Measurements from ENCODE around the gene RASSF4. TPM values are rescaled to one million over a fixed set of nuclear protein-coding genes. Genes with fewer than 3 reads are reported as not detected.
A peak's percentile ranks its signal among the peaks of the same experiment; 100 is the strongest.

Gene RASSF4, protein sequence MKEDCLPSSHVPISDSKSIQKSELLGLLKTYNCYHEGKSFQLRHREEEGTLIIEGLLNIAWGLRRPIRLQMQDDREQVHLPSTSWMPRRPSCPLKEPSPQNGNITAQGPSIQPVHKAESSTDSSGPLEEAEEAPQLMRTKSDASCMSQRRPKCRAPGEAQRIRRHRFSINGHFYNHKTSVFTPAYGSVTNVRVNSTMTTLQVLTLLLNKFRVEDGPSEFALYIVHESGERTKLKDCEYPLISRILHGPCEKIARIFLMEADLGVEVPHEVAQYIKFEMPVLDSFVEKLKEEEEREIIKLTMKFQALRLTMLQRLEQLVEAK
- 1 to 10 TPM; 3.0 to 3.1 TPM for total RNA-seq

DNA sequence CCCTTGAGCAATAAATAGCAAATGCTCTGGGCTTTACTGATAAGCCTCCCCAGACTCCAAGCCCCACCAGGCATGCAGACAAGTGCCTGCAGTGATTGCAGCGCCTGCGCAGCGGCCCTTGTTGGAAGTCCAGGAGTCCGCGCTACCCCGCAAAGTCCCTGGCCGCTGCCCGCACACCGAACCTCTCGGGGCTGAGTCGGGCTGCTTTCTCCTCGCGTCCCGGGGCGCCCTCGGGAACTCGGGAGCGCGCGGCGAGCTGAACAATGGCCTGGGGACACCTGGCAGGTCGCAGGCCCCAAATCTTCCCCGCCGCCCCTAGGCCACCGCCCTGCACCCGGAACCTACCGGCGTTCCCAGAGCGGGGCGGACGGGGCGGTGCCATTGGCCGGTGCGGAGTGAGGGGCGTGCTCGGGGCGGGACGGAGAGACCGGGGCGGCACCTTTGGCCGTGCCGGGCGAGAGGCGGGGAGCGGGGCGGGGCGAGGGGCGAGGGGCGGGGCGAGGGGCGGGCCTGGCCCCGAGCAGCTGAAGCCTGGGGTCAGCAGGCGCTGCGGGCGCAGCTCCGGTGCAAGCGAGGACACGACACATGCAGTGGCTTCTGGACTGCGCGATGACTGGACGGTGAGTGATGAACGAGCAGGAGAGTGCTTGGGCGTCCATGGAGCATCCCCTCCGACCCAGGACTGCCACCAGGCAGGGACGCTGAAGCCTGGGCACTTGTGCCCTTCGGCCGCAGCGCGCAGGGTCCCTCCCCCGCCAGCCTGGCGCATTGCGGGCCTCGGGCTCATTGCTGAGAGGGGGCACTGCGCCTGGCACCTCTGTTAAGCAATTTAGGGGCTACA, at the start of gene RASSF4:
Gene RASSF4, plus strand, starts transcription at position 556 of the 841 bp plus-strand sequence. CDS start 10,401 bp downstream, outside the sequence.
- Mint-ChIP-seq H3K9me3 (no peaks in the 10 kb centered on the region), H3K27me3 (no peaks in the 10 kb centered on the region), H3K36me3 (peaks cover 15% of the 10 kb centered on the region), H3K4me3 (peak within 1 kb of the TSS; percentile 84), H3K27ac (peak within 1 kb of the TSS; percentile 72), H3K4me1 (peaks cover 15% of the 10 kb centered on the region)
- POLR2A ChIA-PET = interaction anchor here (1.8 kb wide), 2 partner anchors 9 to 42 kb away, joined by 7 to 12 read pairs; partner anchors contain the start of gene ZNF22
- ATAC-seq (ENCODE audit: low read depth) = peak; percentile 100
- DNase-seq = peak; percentile 94

GRCh38 chr10:44909910-44910309, 49.7 kb upstream of the RASSF4 start:
- no peak overlapping the region for H3K4me3 Mint-ChIP-seq
- no peaks in the 10 kb centered on the region for H3K9me3 Mint-ChIP-seq
- POLR2A ChIA-PET = no interaction called here
- H3K27ac Mint-ChIP-seq = no peak overlapping the region
- H3K4me1 Mint-ChIP-seq = peaks cover 16% of the 10 kb centered on the region
- H3K36me3 Mint-ChIP-seq = no peaks in the 10 kb centered on the region
- no peak for DNase-seq
- no peak for ATAC-seq (ENCODE audit: low read depth)
- H3K27me3 Mint-ChIP-seq = peaks cover 2% of the 10 kb centered on the region

GRCh38 chr10:44910602-44911001, 49.0 kb upstream of the RASSF4 start:
- H3K36me3 Mint-ChIP-seq = no peaks in the 10 kb centered on the region
- peaks cover 2% of the 10 kb centered on the region for H3K27me3 Mint-ChIP-seq
- ATAC-seq (ENCODE audit: low read depth) = no peak
- POLR2A ChIA-PET = no interaction called here
- H3K4me1 Mint-ChIP-seq = peaks cover 16% of the 10 kb centered on the region
- H3K9me3 Mint-ChIP-seq = no peaks in the 10 kb centered on the region
- DNase-seq = no peak
- no peak overlapping the region for H3K27ac Mint-ChIP-seq
- no peak overlapping the region for H3K4me3 Mint-ChIP-seq

GRCh38 chr10:44911081-44911540, 48.5 kb upstream of the RASSF4 start, which contains the start of gene TMEM72:
Gene TMEM72, plus strand, starts transcription at chr10:44911337. Its CDS starts 176 bp downstream, at chr10:44911513.
- POLR2A ChIA-PET = no interaction called here
- Mint-ChIP-seq H3K27me3 (peaks cover 2% of the 10 kb centered on the region), H3K9me3 (no peaks in the 10 kb centered on the region), H3K4me1 (peaks cover 16% of the 10 kb centered on the region), H3K4me3 (no peak within 1 kb of the TSS), H3K27ac (no peak within 1 kb of the TSS), H3K36me3 (no peaks in the 10 kb centered on the region)
- no peak for ATAC-seq (ENCODE audit: low read depth)
- DNase-seq = no peak

DNA sequence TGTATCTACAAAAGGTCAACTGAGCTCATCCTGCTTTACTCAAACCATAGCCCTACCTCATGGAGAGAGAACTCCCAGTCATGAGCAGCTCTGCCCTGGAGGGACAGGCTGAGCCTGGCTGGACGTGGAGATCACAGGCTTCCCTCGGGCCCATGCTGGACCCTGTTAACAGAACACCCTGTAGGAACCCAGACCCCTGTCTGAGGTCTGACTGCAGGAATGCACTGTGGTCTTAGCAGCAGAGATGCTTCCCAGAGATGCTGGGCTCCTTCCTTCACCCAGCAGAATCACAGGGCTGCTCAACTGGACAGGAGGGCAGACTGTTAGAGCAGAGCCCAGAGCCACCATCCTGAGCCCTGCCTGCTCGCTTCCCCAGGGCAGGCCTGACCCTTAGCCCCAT, 47.7 kb upstream of the RASSF4 start:
- POLR2A ChIA-PET = no interaction called here
- Mint-ChIP-seq H3K9me3 (no peaks in the 10 kb centered on the region), H3K4me1 (peaks cover 16% of the 10 kb centered on the region), H3K36me3 (no peaks in the 10 kb centered on the region), H3K4me3 (no peak overlapping the region), H3K27ac (peak overlapping the region; percentile 45), H3K27me3 (peaks cover 2% of the 10 kb centered on the region)
- DNase-seq (no peak), ATAC-seq (ENCODE audit: low read depth) (no peak)

DNA sequence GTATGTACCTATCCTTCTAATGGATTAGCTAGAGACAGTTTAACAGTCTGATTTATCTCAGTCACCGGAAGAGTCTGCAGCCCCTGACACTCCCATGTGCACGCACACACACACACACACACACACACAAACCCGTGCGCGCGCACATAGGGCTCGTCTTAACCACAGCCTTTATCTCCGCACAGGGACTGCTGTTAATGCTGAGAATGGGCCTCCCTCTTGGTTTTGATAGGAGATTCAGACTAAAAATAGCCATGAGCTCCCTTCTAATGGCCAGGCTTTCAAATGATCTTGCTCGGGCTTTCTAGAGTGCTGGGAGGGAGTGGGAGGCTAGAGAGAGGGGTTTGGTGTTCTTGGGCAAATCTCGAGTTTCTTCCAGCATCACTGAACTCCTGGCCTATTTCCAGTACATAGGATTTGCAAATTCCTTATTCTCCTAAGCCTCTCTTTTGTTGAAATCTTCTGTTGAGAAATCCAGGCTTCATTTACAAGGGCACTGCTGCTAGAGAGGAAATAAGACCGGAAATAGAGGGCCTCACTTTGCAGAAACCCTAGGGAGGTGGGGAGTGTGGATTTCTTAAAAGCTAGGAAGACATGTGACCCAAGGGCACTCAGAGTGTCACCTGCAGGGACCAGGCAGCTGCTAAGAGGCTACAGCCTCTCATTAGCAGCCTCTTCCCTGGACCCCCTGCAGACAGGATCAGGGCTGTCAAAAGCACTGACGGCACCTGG, 46.1 kb upstream of the RASSF4 start:
- peaks cover 7% of the 10 kb centered on the region for H3K9me3 Mint-ChIP-seq
- H3K27me3 Mint-ChIP-seq = peaks cover 7% of the 10 kb centered on the region
- DNase-seq (no peak), ATAC-seq (ENCODE audit: low read depth) (peak; percentile 95)
- peaks cover 2% of the 10 kb centered on the region for H3K36me3 Mint-ChIP-seq
- peak overlapping the region; percentile 91 for H3K27ac Mint-ChIP-seq
- peaks cover 16% of the 10 kb centered on the region for H3K4me1 Mint-ChIP-seq
- H3K4me3 Mint-ChIP-seq = peak overlapping the region; percentile 60
- POLR2A ChIA-PET = interaction anchor here (0.7 to 1.6 kb wide), 4 partner anchors 32 to 1372 kb away, joined by 3 to 11 read pairs (median 4); partner anchors contain the start of gene ZNF22

DNA sequence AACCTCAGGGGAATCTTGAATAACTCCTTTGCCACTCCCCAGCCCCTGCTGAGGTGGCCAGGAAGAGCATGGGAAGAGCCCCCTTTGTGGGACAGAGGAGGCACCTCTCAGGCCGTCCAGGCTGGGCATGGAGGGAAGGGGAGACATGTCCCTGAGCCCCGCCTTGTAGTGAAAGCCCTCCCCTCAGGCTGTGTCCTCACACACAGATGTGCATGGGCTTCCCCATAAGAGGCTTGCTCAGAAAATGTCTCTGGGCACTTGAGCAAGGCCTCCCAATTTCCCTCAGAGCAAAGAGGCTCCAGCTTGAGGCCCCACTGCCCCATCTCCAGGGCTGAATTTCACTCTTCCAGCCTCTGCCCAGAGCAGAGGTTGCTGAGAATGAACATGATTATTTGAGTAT, 44.7 kb upstream of the RASSF4 start:
- H3K4me3 Mint-ChIP-seq = no peak overlapping the region
- peaks cover 9% of the 10 kb centered on the region for H3K27me3 Mint-ChIP-seq
- peaks cover 7% of the 10 kb centered on the region for H3K9me3 Mint-ChIP-seq
- POLR2A ChIA-PET = no interaction called here
- peaks cover 16% of the 10 kb centered on the region for H3K4me1 Mint-ChIP-seq
- H3K36me3 Mint-ChIP-seq = peaks cover 2% of the 10 kb centered on the region
- DNase-seq = no peak
- no peak for ATAC-seq (ENCODE audit: low read depth)
- no peak overlapping the region for H3K27ac Mint-ChIP-seq

DNA sequence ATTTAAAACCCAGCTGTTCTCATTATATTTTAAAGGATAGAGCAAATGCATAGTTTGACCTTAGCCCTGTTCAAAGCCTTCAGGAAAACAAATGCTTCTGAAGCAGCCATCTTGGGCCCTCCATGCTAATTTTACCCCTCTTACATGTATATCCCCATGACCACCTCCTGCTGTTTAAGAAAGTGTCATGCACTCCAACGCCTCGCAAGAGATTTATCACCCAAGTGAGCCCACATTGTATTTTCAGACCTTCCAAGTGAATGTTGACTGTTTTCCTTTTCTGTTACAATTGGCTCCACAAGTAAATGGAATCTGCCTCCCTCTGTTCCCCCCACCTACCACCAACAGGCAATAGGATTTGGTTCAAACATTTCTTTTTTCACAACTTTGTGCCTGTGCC, 43.2 kb upstream of the RASSF4 start:
- POLR2A ChIA-PET = no interaction called here
- ATAC-seq (ENCODE audit: low read depth) = no peak
- Mint-ChIP-seq H3K36me3 (peaks cover 2% of the 10 kb centered on the region), H3K27ac (no peak overlapping the region), H3K9me3 (peaks cover 7% of the 10 kb centered on the region), H3K4me3 (no peak overlapping the region), H3K27me3 (peaks cover 9% of the 10 kb centered on the region), H3K4me1 (peaks cover 16% of the 10 kb centered on the region)
- DNase-seq = no peak

DNA sequence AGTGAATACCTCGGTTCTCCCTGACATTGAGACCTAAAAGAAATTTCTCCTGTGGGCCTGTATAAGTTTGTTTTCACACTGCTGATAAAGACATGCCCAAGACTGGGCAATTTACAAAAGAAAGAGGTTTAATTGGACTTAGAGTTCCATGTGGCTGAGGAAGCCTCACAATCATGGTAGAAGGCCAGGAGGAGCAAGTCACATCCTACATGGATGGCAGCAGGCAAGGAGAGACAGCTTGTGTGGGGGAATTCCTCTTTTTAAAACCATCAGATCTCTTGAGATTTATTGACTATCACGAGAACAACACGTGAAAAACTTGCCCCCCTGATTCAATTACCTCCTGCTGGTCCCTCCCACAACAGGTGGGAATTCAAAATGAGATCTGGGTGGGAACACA, 41.8 kb upstream of the RASSF4 start:
- ATAC-seq (ENCODE audit: low read depth) (no peak), DNase-seq (no peak)
- Mint-ChIP-seq H3K9me3 (peaks cover 7% of the 10 kb centered on the region), H3K4me3 (no peak overlapping the region), H3K27ac (no peak overlapping the region), H3K36me3 (peaks cover 2% of the 10 kb centered on the region), H3K4me1 (peaks cover 16% of the 10 kb centered on the region), H3K27me3 (peaks cover 9% of the 10 kb centered on the region)
- POLR2A ChIA-PET = no interaction called here

- ATAC-seq (ENCODE audit: low read depth) = no peak
- no peaks in the 10 kb centered on the region for H3K4me1 Mint-ChIP-seq
- no peak for DNase-seq
- H3K27ac Mint-ChIP-seq = no peak overlapping the region
- H3K4me3 Mint-ChIP-seq = no peak overlapping the region
- H3K36me3 Mint-ChIP-seq = peaks cover 2% of the 10 kb centered on the region
- POLR2A ChIA-PET = no interaction called here
- H3K27me3 Mint-ChIP-seq = peaks cover 9% of the 10 kb centered on the region
- peaks cover 7% of the 10 kb centered on the region for H3K9me3 Mint-ChIP-seq
These were observed 39.4 kb upstream of the RASSF4 start for GRCh38 chr10:44920252-44920651.

DNA sequence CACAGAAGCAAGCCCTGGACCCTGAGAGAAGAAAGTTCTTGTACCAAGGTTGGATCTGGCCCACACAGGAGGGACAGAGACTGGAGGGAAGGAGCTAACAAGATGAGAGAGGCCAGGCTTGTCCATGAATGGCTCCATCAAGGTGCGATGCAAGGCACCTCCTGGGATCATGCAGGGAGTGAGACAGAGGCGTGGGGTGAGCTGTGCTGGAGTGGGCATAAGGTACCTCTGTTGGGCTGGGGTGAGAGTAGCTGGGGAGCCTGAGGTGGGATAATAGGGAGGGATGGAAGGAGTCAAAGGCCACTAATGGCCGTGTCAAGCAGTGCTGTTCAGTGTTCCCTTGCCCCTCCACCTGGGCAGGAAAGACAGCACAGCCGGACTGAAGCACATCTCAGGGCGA, 38.5 kb upstream of the RASSF4 start:
- no peak overlapping the region for H3K27ac Mint-ChIP-seq
- ATAC-seq (ENCODE audit: low read depth) (no peak), DNase-seq (no peak)
- peaks cover 9% of the 10 kb centered on the region for H3K27me3 Mint-ChIP-seq
- H3K9me3 Mint-ChIP-seq = peaks cover 7% of the 10 kb centered on the region
- POLR2A ChIA-PET = no interaction called here
- H3K4me1 Mint-ChIP-seq = no peaks in the 10 kb centered on the region
- no peak overlapping the region for H3K4me3 Mint-ChIP-seq
- H3K36me3 Mint-ChIP-seq = peaks cover 2% of the 10 kb centered on the region

DNA sequence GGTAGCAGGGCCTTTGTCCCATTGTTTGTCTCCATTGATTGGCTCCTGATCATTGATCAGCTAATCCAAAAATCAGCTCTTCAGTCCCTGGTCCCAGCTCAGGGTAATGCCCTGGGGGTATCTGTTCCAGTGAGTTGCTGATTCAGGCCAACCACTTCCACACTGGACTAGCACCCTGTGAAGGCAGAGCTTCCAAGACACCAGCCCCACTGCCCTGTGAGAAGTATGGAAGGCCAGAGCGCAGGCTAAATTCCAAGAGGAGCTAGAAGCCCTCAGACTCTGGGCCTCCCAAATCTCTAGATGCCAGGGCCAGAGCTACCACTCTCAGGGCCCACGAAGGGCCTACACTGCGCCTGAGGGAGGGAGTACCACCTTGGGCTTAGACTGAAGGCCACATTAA, 38.1 kb upstream of the RASSF4 start:
- POLR2A ChIA-PET = interaction anchor here (0.6 kb wide), 1 partner anchor 1122 kb away, joined by 3 read pairs; no protein-coding TSS in a partner anchor
- DNase-seq (no peak), ATAC-seq (ENCODE audit: low read depth) (no peak)
- H3K27me3 Mint-ChIP-seq = peaks cover 9% of the 10 kb centered on the region
- peaks cover 7% of the 10 kb centered on the region for H3K9me3 Mint-ChIP-seq
- H3K36me3 Mint-ChIP-seq = peaks cover 2% of the 10 kb centered on the region
- no peak overlapping the region for H3K4me3 Mint-ChIP-seq
- no peak overlapping the region for H3K27ac Mint-ChIP-seq
- no peaks in the 10 kb centered on the region for H3K4me1 Mint-ChIP-seq

DNA sequence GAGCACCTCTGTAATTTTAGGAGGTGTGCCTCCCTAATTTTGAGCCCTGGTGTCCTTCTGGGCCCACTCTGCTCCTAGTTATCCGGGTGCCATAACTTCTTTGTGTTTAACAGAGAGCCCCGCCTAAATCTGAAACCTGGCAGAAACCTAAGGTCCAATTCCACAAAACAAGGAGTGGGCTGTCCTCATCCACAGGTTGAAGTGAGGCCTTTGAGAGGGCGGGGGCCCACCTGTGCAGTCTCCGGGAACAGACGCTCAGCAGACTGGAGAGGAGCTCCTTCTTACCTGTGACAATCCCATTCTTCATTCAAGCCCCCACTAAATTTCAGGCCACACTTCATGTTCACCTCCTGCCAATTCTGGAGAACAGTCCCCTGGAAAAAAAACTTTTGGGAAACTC, 37.6 kb upstream of the RASSF4 start:
- no peak for DNase-seq

More for the DNA sequence above, 37.6 kb upstream of the RASSF4 start:
- ATAC-seq (ENCODE audit: low read depth) = no peak
- no peaks in the 10 kb centered on the region for H3K4me1 Mint-ChIP-seq
- peaks cover 2% of the 10 kb centered on the region for H3K36me3 Mint-ChIP-seq
- peaks cover 7% of the 10 kb centered on the region for H3K9me3 Mint-ChIP-seq
- POLR2A ChIA-PET = interaction anchor here (0.6 kb wide), 1 partner anchor 1122 kb away, joined by 3 read pairs; no protein-coding TSS in a partner anchor
- no peak overlapping the region for H3K4me3 Mint-ChIP-seq
- H3K27ac Mint-ChIP-seq = no peak overlapping the region
- H3K27me3 Mint-ChIP-seq = peaks cover 9% of the 10 kb centered on the region

Data from activated naive CD8-positive, alpha-beta T cell treated with anti-CD3 and anti-CD28 coated beads, Interleukin-2, amount 10 ng/mL, durations not matched to agents 7 days and 5 days (primary cell).